H1 (cell line): ENCODE measurements around the gene RMRP.

Source experiments
- BACH1 ChIP-seq: IDR thresholded peaks from 2 replicates; pipeline ENCODE4 v1.6.1; 2012; ENCODE audit warnings: low read length, improper control_type of control experiment
- EP300 ChIP-seq, 2 experiments: IDR thresholded peaks; 1 replicate in 1 of 2; 2 replicates in 1 of 2; pipeline ENCODE4 v1.6.1; 2011 to 2012; ENCODE audit warnings: low read depth in 2 of 2, low read length in 2 of 2, mild to moderate bottlenecking in 2 of 2, borderline replicate concordance in 1 of 2, inconsistent platforms in 1 of 2, moderate library complexity in 1 of 2
- PHF8 ChIP-seq: fragments of 200-600 bp; sonication (generic); conservative IDR thresholded peaks from 2 replicates; pipeline ENCODE4 v1.7.1; 2012; ENCODE audit warnings: low read depth, mild to moderate bottlenecking, inconsistent platforms, low read length, moderate library complexity
- POLR2AphosphoS5 ChIP-seq: IDR thresholded peaks from 2 replicates; pipeline ENCODE4 v1.6.1; 2011; ENCODE audit warnings: low read depth, low read length
- TF ChIP-seq, protein P1 (sequence below), 3 experiments: IDR thresholded peaks; 1 replicate in 2 of 3; 2 replicates in 1 of 3; pipeline versions ENCODE4 v1.5.1 to v1.6.1; 2011; ENCODE audit warnings: low read length in 3 of 3, mild to moderate bottlenecking in 3 of 3, inconsistent platforms in 2 of 3, low read depth in 1 of 3, moderate library complexity in 1 of 3; ENCODE audit not compliant: insufficient read depth in 1 of 3; ENCODE audit errors: control extremely low read depth in 1 of 3

DNA sequence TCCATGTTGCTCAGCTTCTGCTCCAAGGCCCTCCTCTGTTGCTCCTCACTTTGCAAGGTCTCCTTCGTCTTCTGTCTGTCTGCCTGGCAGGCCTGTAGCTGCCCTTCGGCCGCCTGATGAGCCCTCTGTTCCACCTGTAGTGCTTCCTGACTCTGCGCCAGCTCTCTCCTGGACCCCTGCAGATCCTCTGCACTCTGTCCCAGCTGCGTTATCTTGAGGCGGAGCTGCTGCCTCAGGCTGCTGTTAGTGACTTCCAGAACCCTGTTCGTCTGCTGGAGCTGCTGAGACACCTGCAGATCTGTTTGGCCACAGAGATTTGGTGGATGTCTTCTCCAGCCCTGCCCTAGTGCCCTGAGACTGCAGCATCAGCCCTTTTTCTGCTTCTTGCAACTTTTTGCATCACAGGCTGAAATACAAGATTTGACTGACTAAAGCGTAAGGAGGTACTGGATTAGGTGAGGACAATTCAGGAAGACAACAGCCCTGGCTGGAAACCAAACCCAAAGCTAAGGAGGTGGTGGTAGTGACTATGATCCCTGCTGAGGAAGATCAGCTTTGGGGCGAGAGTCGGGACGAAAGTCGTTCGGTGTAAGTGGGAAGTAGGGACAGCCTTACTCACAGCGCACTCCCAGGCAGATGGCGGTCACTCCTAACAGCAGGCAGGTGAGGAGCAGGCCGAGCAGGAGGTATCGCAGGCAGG is 41.7 kb downstream of the RMRP start:
- TF ChIP-seq PHF8 (no peak), POLR2AphosphoS5 (no peak; the same call in 1 of the 2 replicates), EP300 (IDR thresholded peaks at IDR 0.05; ENCODE audit: borderline replicate concordance in 1 of 2, low read depth in 2 of 2, low read length in 2 of 2) (no peak), BACH1 (no peak)
- TF ChIP-seq, protein P1, sequence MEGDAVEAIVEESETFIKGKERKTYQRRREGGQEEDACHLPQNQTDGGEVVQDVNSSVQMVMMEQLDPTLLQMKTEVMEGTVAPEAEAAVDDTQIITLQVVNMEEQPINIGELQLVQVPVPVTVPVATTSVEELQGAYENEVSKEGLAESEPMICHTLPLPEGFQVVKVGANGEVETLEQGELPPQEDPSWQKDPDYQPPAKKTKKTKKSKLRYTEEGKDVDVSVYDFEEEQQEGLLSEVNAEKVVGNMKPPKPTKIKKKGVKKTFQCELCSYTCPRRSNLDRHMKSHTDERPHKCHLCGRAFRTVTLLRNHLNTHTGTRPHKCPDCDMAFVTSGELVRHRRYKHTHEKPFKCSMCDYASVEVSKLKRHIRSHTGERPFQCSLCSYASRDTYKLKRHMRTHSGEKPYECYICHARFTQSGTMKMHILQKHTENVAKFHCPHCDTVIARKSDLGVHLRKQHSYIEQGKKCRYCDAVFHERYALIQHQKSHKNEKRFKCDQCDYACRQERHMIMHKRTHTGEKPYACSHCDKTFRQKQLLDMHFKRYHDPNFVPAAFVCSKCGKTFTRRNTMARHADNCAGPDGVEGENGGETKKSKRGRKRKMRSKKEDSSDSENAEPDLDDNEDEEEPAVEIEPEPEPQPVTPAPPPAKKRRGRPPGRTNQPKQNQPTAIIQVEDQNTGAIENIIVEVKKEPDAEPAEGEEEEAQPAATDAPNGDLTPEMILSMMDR (IDR thresholded peaks at IDR 0.05; ENCODE audit: control extremely low read depth in 1 of 3, insufficient read depth in 1 of 3, low read depth in 1 of 3, low read length in 3 of 3) = no peak
